Dedifferentiated amniotic fluid mesenchymal stem cell (primary cell): ENCODE data around the gene RAPGEF2.

Source experiments
- DNase-seq: peaks from one replicate; pipeline ENCODE4 v3.0.0-alpha.2; 2016; ENCODE audit errors: extremely low spot score

The RAPGEF2 gene

GRCh38 chr4:159401226-159401712 lies 298.4 kb downstream of the RAPGEF2 start:
- DNase-seq: no peak

DNA sequence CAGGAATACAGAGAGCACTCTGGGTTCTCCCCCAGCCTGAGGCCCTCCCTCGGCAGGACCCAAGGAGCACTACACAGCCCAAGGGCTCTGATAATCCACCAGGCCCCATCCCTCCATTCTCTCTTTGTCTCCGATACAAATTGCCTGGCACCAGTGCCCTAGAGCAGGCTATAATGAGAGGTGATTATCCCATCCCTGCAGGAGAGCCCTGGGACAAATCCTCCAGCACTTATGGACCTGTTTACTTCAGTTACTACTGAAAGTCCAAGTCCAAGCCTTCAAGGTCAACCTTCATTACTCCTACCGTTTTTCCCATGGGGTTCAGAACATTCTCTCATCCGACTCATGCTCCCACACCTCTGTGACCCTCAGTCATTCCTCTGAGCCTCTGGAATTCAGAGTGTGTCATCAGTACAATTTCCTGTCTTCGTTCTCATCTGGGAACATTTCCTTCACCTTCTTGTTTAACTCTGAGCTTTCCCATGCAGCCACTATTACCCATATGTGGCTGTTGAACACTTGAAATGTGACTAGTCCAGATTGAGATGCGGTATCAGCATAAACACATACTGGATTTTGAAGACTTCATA lies 299.0 kb downstream of the RAPGEF2 start:
- DNase-seq: no peak
